ENCODE results near the gene SPNS2.

Gene SPNS2

DNA sequence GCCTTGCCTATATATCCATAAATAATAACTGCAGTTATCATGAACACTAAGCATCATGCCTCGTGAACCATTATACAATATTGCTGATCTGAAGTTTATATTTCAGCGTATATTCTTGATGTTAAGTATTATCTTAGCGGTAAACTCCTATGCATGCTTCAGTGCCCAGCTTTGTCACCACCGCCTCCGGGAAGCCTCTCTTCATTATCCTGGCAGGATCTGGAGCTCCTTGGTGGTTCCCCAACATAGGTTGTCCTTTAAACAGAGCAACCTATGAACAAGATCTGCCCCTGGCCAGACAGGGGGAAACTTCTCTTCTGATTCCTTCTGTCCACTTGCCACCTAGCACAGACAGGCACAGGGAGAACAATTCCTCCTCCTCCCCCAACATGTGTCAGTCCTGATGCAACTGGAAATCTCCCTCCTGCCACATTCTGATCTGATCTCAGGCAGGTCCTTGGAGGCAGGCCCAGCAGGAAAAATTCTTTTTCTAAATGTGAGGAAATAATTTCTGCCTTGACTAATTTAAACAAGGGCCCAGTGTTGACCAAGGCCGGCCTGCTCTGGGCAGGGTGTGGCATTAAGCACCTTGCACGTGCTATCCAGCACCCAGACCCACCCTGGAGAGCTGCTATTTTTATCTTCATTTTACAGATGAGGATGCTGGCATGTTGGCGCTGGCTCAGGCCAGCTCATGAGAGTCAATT lies 22.4 kb downstream of the SPNS2 start:
- no peak for DNase-seq

DNA sequence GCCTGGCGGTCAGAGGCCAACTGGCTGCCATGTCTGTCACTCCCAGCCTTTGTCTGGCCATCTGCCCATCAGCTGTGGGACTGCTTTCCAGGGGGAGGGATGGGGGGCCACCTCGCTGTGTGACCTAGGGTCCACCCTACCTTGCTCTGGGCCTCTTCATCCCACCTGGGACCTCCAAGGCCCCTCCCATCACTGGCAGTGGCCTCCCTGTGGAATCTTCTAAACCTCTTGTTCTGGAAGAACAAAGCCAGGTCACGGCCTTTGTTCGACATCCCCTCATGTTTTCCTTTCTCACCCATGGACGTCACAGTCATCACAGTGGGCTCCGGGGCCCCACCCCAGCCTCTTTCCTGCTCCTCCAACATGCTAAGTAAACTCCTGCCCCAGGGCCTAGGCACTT lies 24.0 kb downstream of the SPNS2 start:
- no peak for DNase-seq

DNA sequence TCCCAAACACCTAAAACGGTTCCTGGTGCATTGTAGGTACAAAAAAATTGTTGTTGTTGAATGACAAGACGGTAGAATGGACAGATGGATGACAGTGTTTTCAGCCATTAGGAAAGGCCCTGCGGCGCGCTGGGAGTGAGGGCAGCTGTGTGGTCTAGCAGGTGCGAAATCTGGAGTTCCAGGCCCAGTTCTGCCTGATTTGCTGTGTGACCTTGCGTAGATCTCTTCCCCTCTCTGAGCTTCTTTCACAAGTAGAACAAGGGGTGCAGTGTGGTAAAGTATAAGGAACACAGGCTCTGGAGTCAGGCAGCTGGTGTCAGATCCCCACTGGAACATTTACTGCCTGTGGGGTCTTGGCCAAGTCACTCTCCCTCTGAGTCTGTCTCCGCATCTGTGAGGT lies 25.3 kb downstream of the SPNS2 start:
- no peak for DNase-seq

DNA sequence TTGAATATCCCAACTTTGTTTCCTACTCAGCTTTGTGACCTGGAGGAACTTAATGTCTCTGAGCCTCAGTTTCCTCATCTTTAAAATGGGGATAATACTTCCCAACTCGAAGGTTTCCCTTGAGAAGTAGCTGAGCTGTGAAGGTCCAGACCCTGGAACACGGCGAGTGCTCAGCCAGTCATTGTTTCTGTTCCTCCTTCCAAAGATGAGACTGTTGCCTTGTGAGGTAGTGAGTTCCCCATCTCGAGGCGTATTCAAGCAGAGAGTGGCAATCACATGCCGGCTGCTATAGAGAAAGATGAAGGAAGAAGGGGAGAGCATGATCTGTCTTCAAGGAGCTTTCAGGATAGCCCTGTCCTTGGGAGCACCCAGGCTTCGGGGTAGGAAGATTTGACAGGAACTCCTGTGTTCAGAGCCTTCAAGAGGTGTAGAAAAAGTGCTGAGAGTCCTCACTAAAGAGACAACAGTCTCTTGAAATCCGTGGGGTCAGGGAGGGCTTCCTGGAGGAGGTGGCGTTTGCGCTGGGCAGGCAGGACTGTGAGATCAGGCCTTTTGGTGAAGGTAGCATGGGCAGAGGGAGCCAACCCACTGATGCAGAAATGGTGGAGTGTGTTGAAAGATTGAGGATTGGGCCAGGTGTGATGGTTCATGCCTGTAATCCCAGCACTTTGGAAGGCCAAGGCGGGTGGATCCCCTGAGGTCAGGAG lies 27.2 kb downstream of the SPNS2 start:
- no peak for DNase-seq

DNA sequence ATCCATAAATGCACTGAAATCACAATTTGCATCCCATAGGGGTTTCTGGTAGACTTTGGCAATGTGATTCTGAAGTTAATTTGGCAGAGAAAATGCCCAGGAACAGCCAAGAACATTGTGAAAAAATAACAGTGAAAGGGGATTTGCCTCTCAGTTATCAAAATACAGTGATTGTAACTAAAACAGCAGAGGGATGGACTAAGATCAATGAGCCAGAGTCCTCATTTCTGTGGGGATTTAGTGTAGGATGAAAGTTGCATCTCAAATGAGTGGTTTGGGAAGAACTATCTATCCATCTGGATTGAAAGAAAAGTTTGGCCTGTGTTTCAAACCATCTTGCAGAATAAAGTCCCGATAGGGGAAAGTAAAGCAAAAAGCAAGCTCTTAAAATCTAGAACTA lies 28.5 kb downstream of the SPNS2 start:
- no peak for DNase-seq

DNA sequence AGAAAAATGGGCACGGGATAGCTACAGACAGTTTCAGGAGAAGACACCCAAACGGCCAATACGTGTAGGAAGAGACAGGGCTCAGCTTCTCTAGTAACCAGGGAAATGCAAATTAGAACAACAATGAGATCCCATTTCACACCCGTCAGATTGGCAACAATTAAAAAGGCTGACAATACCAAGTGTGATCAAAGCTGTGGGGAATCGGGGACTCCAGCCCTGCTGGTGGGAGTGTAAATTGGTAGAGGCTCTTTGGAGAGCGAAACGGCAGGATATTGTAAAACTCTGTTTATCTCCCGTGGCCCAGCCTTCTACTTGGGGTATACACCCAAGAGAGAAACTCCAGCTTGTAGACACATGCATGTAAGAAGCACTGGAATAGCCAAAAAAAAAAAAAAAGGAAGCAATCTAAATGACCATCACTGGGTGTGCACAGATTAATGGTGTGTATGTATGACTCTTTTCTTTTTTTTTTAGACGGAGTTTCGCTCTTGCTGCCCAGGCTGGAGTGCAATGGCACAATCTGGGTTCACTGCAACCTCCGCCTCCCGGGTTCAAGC lies 29.0 kb downstream of the SPNS2 start:
- DNase-seq, result no peak

DNA sequence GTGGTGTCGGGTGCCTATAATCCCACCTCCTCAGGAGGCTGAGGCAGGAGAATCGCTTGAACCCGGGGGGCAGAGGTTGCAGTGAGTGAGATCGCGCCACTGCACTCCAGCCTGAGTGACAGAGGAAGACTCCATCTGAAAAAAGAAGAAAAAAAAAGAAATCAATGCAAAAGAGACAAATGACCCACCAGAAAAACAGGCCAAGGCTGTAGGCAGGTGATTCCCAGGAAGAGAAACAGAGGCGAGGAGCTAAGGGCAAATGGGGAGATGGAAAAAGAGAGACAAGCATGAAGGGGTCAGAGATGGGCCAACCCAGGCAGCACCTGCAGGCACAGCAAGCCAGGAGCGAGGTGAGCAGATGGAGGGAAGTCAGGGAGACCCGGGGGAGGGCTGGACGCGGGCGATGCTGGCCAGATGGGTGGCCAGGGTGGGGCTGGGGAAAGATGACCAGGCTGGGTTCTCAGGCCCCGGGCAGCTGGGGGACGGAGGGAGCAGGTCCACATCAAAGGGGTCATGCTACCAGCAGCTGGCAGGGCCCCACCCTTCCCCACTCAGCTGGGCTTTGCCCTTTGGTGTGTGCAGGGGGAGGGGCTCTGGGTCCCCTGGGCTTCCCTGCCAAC lies 31.0 kb downstream of the SPNS2 start:
- DNase-seq, result no peak

DNA sequence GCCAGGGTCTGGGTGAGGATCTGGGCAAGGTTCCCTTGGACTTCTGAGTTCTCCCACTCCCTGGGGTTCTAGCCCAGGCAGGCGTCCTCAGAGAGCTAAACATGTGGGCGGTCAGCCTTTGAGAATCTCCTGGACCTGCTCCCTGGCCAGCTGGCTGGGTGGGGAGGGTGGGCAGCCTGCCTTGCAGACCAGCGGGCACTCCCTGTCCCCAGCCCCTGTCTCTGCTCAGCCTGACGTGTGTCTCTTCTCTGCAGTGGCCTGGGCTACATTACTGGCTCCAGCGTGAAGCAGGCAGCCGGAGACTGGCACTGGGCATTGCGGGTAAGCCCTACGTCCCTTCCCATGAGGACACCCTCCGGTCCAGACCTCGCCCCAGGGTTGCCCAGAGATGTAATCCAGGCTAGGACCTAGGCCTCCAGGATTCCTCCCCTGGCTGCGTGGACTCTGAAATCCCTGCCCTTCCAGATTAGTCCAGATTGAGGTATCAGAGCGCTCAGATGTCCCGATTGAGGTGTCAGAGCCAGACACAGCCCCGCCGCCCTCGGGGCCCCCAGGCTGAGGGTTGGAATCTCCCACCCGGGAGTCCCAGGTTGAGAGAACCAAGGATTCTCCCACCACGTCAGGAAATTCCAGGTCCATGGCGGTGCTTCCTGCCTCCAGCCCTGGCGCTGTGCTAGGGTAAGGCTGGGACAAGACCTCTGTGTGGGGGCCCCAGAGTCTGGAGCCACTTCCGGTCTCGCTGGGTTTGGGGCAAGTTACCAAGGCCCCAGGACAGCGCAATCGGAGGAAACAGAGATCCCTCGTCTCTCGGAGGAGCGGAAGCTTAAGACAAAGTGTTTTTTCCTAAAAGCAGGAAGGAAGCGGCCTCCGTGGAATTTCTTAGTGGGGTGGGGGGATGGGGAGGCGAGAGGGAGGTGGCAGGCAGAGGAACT lies 32.4 kb downstream of the SPNS2 start:
- no peak for DNase-seq

DNA sequence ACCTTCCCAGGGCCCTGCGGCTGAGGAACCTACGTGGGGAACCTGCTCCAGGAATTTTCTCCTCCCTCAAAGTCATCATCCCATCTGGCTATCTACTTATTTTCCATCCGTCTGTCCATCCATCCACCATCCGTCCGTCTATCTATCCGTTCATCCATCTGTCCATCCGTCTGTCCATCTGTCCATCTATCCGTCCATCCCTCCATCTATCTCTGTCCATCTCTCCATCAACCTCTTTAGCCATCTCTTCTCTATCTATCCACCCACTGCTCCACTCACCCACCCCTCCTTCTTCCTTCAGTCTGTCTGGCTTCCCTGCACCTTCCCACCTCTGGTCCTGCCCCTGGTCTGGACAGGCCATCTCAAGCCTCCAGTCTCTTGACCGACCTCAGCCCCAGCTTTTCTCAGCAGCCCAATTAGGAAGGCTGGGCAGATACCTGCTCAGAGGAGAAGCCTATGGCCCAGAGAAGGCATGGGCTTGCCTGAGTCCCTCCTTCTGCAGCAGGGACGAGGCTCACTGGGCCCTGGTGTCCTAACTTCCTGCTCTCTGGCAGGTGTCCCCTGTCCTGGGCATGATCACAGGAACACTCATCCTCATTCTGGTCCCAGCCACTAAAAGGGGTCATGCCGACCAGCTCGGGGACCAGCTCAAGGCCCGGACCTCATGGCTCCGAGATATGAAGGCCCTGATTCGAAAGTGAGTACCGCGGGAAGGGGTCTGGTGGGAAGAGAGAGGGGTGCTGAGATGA lies 33.5 kb downstream of the SPNS2 start:
- DNase-seq, result no peak

DNA sequence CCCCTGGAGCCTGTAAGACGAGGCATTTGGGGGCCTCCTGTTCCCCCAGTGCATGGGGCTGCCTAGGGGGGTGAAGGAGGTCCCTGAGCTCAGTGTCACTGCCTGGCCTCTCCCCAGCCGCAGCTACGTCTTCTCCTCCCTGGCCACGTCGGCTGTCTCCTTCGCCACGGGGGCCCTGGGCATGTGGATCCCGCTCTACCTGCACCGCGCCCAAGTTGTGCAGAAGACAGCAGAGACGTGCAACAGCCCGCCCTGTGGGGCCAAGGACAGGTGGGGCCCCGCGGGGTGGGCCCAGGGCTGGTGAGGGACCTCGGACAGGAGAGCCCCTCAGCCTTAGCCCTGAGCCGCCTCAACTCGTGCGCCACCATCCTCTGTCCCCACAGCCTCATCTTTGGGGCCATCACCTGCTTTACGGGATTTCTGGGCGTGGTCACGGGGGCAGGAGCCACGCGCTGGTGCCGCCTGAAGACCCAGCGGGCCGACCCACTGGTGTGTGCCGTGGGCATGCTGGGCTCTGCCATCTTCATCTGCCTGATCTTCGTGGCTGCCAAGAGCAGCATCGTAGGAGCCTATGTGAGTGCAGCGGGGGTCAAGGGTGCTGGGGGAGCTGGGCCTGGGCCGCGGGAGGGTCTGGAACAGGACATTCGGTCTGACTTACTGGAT lies 34.3 kb downstream of the SPNS2 start:
- DNase-seq, result no peak

DNA sequence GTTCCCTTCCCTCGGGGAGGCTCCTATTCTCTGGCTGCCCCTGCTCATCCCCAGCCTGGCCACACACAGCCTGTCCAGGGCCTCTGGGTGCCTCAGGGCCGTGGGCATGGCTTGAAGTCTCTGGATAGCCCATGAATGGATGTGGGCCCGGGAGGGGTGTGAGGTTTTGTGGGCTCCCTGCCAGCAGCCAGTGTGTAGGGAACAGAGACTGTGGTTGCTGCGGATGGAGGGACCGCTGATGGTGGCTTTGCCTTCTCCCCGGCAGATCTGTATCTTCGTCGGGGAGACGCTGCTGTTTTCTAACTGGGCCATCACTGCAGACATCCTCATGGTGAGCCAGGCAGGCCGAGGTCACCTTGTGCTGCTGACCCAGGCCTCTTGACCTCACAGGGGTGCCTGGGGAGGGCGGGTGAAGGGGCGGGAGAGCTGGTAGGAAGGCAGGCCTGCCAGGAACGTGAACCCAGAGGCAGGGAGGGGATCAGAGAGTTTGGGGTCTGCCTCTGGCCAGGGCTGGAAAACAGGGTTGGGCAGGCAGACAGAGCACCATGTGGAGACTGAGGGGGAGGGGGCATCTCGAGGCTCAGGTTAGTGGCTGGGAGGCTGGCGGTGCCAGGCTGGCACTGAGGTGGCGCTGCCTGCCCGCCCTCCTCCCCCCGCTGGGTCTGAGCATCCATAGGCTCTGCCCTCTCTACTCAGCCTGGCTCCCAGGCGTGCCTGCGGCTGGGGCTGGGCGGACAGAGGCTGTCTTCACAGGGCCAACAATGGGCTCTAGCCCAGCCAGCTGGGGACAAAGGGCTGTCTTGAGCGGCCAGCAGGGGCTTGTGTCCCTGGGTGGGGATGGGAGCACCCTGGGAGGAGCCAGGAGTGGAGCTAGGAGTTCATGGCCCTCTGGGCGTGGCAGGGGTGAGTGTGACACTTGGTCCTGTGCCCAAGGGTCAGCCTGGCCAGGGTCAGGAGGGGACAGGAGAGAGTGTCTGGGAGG lies 35.1 kb downstream of the SPNS2 start:
- DNase-seq, result no peak

DNA sequence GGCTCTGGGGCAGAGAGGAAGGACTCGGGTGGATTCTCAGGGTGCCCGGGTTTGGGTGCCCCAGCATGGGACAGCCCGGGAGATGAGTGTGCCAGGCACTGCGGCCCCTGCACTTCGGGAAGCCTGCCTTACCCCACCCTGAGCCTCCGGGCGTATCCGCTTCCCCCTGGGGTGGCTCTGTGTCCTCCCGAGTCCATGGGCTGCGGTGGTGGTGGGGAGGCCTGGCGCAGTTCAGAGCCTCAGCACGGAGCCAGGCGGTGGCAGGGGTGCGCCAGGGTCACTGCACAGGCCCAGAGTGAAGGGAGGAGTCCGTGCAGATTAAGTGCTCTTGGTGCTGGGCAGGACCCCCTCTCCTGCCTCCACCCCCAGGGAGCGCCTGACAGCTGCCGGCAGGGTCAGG lies 35.8 kb downstream of the SPNS2 start:
- no peak for DNase-seq

DNA sequence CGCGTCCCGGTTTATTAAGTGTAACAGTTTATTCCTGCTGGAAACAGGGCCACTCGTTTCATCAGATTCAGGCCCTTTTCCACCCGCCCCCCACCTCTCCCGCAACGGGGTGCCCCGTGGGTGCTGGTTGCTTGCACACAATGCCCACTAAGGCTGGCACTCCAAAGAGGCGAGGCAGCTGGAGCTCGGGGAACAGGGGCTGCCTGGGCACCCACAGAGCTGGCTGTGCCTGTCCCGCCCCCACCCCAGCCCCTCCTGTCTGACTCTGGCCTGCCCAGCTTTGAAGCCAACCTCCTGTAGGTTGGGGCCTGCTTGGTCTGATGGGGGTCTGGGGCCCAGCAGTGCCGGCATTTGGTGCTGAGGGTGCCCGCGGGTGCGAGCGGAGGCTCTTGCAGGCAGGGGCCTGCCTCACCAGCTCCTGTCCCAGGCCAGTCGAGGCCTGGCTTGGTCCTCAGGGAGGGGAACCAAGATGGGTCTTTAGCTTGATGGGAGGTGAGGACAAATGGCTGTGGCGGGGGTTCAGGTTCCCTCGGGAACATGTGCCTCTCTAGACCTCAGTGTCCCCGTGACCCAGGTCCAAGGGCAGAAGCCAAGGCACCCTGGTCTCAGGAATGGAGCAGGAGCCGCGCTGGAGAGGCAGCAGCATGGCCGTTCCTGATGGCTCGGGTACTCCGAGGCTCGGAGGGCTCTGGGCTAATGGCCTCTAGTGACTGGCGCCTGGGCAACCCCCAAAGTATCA lies 36.4 kb downstream of the SPNS2 start:
- DNase-seq, result no peak

DNA sequence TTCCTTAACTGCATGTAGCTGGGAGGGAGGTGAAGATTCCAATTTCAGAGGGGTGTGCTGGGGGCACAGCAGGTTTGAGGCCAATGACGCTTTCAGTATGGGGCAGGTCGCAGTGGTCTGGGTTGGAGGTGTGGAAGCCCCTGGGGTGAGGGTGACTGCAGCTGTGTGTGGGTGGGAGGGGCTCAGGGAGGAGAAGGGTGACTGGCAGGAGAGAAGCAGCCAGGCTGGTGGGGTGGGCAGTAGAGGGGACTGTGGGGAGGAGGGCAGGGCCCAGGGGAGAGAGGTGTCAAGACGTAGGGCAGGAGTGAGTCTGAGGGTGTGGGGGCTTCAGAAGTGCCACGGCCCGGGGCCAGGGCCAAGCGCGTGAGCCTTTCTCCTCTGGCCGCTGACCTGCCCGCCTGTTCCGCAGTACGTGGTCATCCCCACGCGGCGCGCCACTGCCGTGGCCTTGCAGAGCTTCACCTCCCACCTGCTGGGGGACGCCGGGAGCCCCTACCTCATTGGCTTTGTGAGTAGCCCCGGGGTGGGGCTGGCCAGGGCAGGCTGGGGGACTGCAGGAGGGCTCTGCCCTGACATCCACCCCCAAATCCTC lies 37.1 kb downstream of the SPNS2 start:
- DNase-seq, result no peak

DNA sequence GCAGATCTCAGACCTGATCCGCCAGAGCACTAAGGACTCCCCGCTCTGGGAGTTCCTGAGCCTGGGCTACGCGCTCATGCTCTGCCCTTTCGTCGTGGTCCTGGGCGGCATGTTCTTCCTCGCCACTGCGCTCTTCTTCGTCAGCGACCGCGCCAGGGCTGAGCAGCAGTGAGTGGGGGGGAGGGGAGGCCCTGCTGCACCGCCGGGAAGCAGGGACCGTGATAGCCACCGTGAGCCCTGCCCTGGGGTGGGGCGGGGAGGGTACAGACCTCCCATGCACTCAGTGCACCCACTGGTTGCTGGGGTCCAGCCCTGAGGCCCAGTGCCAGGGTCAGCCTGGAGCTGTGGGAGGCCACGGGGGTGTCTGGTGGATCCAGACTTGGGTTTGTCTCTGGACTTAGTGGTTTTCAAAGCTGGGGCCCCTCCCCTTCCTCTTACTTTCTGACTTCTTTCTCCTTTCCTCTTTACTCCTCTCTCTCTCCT lies 37.6 kb downstream of the SPNS2 start:
- DNase-seq, result no peak

DNA sequence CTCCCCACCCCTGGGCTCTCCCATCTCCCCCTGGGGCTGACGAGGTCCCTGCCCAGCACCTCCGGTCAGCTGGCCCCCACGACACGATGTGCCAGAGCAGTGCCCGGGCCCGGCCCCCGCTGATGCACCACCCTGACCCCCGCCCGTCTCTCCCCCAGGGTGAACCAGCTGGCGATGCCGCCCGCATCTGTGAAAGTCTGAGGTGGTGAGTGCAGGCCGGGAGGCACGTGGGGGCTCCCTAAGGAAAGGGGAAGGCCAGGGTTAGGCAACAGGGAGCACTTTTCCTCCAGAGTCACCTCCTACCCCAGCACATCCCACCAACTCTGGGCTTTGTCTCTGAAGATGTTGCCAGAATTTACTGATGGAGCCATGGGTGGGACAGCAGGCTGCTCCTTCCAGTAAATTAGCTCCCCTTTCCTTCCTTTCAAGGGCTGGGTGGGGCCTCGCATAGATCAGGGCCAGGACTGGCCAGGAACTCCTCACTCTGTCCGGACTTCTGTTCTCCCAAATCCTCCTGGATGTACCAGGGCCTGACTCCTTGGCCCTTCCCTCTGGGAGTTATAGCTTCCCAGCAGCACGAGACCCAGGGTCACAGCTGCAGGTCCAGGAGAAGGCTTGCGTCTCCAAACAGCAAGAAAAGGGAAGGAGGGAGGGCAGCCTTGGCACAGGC lies 38.2 kb downstream of the SPNS2 start:
- DNase-seq, result no peak

DNA sequence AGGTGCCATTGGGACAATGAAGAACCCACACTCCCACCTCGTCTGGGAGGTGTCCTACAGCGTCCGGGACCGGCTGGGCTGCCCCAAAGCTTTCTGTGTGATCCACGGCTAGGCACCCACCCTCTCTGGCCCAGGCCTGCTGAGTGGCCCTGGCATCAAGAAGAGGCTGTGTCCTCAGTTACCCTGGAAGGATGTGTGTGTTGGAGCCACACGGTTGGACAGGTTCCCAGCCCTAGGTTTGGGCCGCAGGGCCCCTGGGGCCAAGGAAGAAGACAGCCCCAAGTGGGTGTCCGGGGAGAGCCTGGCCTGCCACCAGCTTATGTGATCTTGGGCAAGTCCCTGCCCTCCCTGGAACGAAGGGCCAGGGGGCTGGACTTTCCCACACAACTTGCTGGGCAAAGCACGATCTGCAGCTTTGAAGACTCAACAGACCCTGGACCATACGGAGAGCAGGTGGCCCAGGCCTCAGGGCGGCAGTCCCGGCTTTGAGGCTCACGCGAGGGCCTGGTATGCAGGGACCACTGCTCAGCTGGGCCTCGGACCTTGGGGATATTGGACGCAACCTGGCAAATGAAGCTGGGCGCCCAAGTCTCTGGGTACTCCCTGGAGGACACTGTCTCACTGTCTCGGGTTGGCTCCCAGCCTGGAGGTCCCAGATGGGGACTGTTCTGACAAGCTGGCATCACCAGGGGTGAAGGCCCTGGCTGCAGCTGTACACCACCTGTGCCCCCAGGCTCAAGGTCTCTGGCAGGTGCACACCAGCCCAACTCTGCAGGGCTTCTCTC lies 39.0 kb downstream of the SPNS2 start:
- no peak for DNase-seq

Measured in GOT3 (cell line).